SK-N-MC (cell line): ENCODE results near the gene E2F2.

ENCODE experiments used
- DNase-seq: peaks from one replicate; pipeline ENCODE4 v3.0.0-alpha.2; 2011; ENCODE audit warnings: low read depth, low spot score
- H3K27ac ChIP-seq: fragments of 200-600 bp; sonication (generic); 2 replicates; pipeline ENCODE4 v1.5.1; 2016; ENCODE audit warnings: mixed run types
- H3K36me3 ChIP-seq: fragments of 200-600 bp; sonication (generic); 2 replicates; pipeline ENCODE4 v1.6.1; 2017; ENCODE audit warnings: antibody characterized with exemption, low read length, mixed read lengths; ENCODE audit not compliant: insufficient read depth
- H3K4me3 ChIP-seq: fragments of 200-600 bp; sonication (generic); 2 replicates; pipeline ENCODE4 v1.5.1; 2016
- H3K9ac ChIP-seq: fragments of 200-600 bp; sonication (generic); 2 replicates; pipeline ENCODE4 v1.8.0; 2017; ENCODE audit warnings: mixed run types, mixed read lengths; ENCODE audit not compliant: insufficient read length
- H3K9me3 ChIP-seq: fragments of 200-600 bp; sonication (generic); 2 replicates; pipeline ENCODE4 v1.6.1; 2017; ENCODE audit warnings: low read depth, mild to moderate bottlenecking, antibody characterized with exemption, low read length, moderate library complexity, mixed read lengths
- EZH2 ChIP-seq: fragments of 200-600 bp; sonication (generic); IDR thresholded peaks from one replicate; pipeline ENCODE4 v1.6.1; 2017; ENCODE audit warnings: antibody characterized with exemption
- FOXP2 ChIP-seq: optimal IDR thresholded peaks from 2 replicates; pipeline ENCODE3; 2011; ENCODE audit warnings: mild to moderate bottlenecking, moderate library complexity; ENCODE audit not compliant: insufficient read depth; ENCODE audit errors: extremely low read length, control extremely low read depth
- POLR2AphosphoS5 ChIP-seq: IDR thresholded peaks from 2 replicates; pipeline ENCODE4 v1.6.1; 2012; ENCODE audit warnings: mild to moderate bottlenecking, low read depth, low read length, borderline replicate concordance

The E2F2 gene

DNA sequence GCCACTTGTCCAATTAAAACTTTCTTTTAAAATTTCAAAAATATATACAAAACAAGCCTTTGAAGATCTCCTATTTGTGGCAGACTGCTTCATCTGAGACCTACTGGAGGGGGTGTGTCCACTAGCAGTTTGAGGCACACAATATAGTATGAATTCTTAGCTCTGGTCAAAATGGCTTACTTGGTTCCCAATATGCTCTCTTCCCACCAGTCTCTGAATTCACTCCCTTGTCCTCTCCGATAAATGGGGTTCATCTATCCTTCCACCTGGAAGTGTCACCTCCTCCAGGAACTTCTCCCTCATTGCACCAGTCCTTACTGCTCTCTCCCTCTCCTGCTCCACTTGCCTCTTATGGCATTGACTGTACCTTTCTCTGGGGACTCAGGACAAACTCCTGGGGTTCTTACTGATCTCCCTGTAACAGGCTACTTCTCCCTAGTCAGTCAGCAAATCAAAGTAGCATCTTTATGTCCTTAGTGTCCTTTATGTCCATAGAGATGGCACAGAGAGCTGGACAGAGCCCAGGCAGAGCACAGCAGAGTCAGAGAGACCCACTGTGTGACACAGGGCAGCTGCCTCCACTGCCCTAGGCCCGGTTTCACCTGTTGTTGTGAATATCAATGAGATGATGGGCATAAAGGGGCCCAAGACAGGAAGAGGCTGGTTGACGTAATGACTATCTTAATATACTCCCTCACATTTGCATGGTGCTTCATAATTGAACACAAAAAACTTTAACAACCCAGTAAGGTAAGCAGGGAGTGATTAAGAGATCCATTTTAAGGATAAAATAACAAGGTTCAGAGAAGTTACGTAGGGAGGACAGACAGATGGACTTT, 50.6 kb downstream of the E2F2 start:
- Histone ChIP-seq H3K36me3 (no peaks in the 10 kb centered on the region), H3K4me3 (no peak overlapping the region), H3K9me3 (no peaks in the 10 kb centered on the region), H3K27ac (no peak overlapping the region), H3K9ac (no peak overlapping the region)
- DNase-seq: no peak
- TF ChIP-seq EZH2 (no peak), POLR2AphosphoS5 (no peak), FOXP2 (no peak)

DNA sequence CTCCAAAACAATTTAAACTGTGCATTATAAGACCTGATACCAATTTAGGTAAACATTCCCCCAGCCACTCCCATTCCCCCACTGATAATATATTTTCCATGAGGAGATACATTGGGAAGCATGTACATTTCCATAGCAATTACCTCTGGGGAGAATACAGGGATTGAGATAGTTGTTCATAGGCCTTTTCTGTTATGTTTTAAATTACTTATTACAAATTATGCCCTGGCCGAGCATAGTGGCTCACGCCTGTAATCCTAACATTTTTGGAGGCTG, 51.4 kb downstream of the E2F2 start:
- Histone ChIP-seq H3K36me3 (no peaks in the 10 kb centered on the region), H3K9ac (no peak overlapping the region), H3K27ac (no peak overlapping the region; the same call in 1 of the 2 replicates), H3K4me3 (no peak overlapping the region), H3K9me3 (no peaks in the 10 kb centered on the region)
- DNase-seq: no peak
- TF ChIP-seq POLR2AphosphoS5: no peak
- no peak for TF ChIP-seq EZH2
- TF ChIP-seq FOXP2: no peak

DNA sequence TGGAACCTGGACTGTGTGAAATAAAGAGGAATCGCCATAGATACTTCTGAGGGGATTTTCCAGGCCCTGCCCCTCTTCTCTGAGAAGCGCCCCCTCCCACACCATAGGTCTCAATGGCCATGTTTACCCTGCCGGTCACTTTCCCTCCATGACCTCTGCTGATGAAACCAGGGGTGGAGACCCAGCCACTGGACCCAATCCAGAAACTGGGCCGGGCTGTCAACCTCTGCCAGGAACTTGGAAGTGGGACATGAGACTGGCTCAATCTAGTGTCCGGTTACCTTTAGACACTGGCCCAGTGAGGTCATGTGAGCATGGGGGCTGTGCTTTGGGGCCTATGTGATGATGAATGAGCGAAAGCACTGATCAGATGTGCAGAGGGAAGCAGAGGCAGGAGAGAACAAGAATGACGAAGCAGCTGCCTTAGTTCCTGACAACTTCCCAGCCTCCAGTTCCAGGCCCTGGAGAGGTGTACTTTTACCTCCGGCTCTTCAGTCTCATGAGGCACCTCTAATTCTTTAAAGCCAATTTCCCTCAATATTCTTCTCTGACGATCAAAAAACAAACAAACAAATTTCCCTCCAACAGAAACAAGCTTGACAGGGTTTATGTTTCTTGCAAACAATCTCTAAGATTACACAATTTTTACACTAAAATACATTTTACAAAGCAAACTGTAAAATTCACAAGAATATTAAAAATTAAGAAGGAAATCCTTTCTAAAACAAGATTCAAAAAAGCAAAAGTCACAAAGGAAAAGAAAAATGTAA, 52.0 kb downstream of the E2F2 start:
- no peaks in the 10 kb centered on the region for H3K36me3 ChIP-seq
- DNase-seq: no peak
- H3K4me3 ChIP-seq: no peak overlapping the region
- no peaks in the 10 kb centered on the region for H3K9me3 ChIP-seq
- TF ChIP-seq POLR2AphosphoS5: no peak
- no peak for TF ChIP-seq FOXP2
- TF ChIP-seq EZH2: no peak
- H3K9ac ChIP-seq: no peak overlapping the region
- no peak overlapping the region; the same call in 1 of the 2 replicates for H3K27ac ChIP-seq

DNA sequence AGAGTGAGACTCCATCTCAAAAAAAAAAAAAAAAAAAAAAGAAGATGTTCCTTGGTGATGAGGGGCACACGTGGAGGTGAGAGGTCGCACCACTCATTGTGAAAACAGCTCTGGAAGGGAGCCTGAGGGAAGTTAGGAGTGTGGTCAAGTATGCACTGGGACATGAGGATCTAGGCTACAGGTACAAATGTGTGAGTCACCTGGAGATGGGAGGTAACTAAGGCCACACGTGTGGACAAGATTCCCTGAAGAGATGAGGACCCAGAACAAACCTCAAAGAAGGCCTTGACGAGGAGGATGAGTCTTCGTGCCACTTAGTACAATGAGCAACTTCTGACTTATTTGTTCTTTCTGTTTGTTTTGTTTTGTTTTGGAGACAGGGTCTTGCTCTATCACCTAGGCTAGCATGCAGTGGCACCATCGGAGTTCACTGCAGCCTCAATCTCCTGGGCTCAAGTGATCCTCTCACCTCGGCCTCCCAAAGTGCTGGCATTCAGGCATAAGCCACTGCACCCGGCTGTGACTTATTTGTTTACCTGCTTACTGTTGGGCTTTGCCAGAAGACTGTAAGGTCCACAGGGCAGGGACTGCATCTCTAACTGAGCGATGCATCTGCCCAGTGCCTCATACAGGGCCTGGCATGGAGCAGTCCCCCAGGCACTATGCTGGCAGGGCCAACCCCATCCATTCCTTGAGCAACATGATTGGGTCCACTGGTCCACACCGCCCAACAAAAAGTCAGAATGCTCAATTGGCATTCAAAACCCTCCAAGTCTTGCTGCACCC, 53.5 kb downstream of the E2F2 start:
- Histone ChIP-seq H3K9me3 (no peaks in the 10 kb centered on the region), H3K36me3 (no peaks in the 10 kb centered on the region), H3K4me3 (no peak overlapping the region), H3K9ac (no peak overlapping the region), H3K27ac (no peak overlapping the region)
- no peak for TF ChIP-seq POLR2AphosphoS5
- TF ChIP-seq EZH2: no peak
- TF ChIP-seq FOXP2: no peak
- no peak for DNase-seq

DNA sequence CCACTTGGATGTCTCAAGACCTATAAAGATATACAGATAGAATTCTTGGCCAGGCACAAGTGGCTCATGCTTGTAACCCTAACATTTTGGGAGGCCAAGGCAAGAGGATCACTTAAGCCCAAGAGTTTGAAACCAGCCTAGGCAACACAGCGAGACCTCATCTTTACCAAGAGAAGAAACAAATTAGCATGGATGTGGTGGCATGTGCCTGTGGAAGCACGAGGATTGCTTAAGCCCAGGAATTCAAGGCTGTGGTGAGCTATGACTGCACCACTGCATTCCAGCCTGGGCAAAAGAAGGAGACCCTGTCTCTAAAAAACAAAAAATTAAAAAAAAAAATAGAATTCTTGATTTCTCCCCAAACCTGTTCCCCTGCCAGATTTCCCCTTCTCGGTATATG, 55.4 kb downstream of the E2F2 start:
- no peak overlapping the region for H3K27ac ChIP-seq
- TF ChIP-seq FOXP2 (no peak), EZH2 (no peak), POLR2AphosphoS5 (no peak)
- H3K4me3 ChIP-seq: no peak overlapping the region

DNA sequence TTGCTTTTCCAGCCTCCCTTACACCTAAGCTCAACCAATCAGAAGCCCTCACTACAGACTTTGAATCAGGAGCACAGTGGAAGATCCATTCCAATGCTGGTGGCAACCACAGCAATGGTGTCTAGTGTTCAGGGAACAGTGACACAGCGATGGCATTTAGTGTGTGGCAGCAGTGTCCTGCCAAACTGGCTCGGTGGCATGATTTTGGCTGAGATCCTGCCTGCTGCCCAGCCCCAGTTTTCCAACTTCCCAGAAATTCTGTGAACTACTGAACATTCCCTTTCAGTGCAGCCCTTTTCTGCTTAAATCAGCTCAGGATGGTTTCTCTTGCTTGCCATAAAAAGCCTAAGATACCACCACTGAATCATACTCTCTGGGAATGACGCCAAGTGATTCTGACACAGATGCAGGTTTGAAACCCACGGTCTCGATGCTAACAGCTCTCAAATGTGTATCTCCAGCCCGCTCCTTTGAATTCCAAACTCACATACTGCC, 55.9 kb downstream of the E2F2 start:
- no peak overlapping the region for H3K27ac ChIP-seq
- no peak overlapping the region for H3K9ac ChIP-seq
- H3K9me3 ChIP-seq: no peaks in the 10 kb centered on the region
- no peak for TF ChIP-seq FOXP2
- no peak for TF ChIP-seq POLR2AphosphoS5
- TF ChIP-seq EZH2: no peak
- no peak for DNase-seq
- no peak overlapping the region for H3K4me3 ChIP-seq
- H3K36me3 ChIP-seq: no peaks in the 10 kb centered on the region

More for the DNA sequence above, 55.4 kb downstream of the E2F2 start:
- Histone ChIP-seq H3K36me3 (no peaks in the 10 kb centered on the region), H3K9me3 (no peaks in the 10 kb centered on the region), H3K9ac (no peak overlapping the region)
- no peak for DNase-seq

DNA sequence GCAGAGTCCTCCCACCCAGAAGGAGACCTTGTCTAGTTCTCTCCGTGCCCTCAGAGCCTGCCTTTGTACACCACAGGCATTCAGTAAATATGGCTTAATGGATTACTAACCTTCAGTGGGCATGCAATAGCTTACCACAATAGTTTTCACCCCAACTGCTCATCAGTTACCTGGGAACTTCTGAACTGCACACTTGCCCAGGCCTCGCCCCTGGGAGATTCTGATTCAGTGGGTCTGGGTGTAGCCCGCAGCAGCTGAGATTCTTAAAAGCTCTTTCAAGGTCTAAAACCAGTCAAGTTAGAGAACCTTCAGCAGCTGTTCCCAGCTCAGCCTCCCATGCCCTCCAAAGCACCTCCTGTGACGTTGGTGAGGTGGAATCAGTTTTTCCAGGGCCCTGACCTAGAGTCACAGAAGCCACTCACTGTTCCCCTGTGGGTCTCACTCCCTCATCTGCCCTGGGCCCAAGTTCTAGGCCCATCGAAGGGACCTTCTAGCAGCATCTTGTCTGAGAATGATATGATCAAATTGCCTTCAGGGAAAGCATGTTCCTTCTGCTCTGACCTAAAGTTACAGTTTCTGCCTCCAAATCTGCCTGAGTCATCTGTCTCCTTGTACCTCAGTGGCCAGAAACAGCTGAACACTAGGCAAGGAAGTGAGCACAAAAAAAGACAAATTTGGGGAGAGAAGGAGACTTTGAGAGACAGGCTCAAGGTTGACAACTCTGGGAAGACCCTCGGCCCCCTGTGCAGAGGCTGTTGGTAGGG, 57.8 kb downstream of the E2F2 start:
- no peak for DNase-seq
- Histone ChIP-seq H3K9ac (no peak overlapping the region), H3K36me3 (no peaks in the 10 kb centered on the region), H3K27ac (no peak overlapping the region), H3K9me3 (no peaks in the 10 kb centered on the region), H3K4me3 (no peak overlapping the region)
- no peak for TF ChIP-seq FOXP2
- no peak for TF ChIP-seq POLR2AphosphoS5
- no peak for TF ChIP-seq EZH2
